Measurements from ENCODE around the gene PASD1.

- TF ChIP-seq POLR2A (IDR thresholded peaks at IDR 0.05; ENCODE audit: low read length) (no peak), GATA1 (IDR thresholded peaks at IDR 0.05; ENCODE audit: low read depth, low read length) (no peak)
These were observed 130.6 kb downstream of the PASD1 start for GRCh38 chrX:151694121-151694520.
